TTC549 (cell line): ENCODE results near the gene NEURL2.
"Not testable (repeated sequence)": the region's sequence is repeated elsewhere in the genome, so short reads cannot be mapped to it uniquely, and the experiment has no call there.

Experiments
- FAIRE-seq: peaks from 2 replicates; lab custom pipeline; 2012; peaks lifted over from hg19 to GRCh38; lab: Jason Lieb, UNC

NEURL2 gene

GRCh38 chr20:45898285-45898684 is 7.3 kb upstream of the NEURL2 start:
- no peak for FAIRE-seq

DNA sequence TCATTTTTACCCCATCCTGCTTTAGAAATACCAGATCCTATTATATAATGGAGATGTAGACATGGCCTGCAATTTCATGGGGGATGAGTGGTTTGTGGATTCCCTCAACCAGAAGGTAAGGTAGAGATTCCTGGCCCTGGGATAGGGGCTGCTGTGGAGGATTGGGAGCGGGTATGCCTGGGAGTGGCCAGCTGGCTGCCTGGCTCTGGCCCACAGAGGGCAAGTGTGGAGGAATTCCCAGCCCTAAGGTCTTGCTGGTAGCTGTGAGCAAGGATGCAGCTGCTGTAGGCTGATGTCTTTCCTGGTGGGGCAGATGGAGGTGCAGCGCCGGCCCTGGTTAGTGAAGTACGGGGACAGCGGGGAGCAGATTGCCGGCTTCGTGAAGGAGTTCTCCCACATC is 6.7 kb upstream of the NEURL2 start:
- FAIRE-seq: no peak

GRCh38 chr20:45897289-45897688 is 6.3 kb upstream of the NEURL2 start:
- no peak for FAIRE-seq

DNA sequence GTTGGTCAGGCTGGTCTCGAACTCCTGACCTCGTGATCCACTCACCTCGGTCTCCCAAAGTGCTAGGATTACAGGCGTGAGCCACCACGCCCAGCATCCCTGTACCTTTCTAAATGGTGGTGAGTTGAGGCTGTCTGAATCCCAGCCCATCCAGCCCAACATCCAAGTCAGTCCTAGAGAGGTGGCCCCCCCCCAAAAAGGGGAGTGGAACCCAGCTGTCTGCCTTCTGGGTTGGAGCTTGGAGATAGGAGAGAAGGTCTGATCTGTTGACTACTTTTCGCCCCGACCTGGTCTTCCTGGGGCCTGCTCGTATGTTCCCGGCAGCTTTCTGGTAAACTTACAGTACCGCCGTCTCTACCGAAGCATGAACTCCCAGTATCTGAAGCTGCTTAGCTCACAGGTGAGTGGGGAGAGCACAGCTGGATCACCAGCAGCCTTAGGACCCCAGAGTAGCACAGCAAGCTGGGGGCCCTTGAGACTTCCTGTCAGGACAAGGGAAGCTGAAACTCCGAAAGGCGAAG is 5.7 kb upstream of the NEURL2 start:
- FAIRE-seq: no peak

DNA sequence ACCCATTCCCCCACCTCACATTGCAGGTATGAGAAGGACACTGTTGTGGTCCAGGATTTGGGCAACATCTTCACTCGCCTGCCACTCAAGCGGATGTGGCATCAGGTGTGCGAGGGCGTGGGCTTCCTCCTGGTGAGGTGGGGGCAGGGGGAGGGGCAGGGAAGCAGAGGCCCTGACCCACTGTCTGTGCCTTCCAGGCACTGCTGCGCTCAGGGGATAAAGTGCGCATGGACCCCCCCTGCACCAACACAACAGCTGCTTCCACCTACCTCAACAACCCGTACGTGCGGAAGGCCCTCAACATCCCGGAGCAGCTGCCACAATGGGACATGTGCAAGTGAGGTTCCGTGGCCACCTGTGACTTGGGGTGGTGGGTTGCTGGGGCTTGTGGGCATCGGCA is 3.8 kb upstream of the NEURL2 start:
- FAIRE-seq: no peak

- FAIRE-seq: no peak
These were observed 2.8 kb upstream of the NEURL2 start for GRCh38 chr20:45893831-45894230.

DNA sequence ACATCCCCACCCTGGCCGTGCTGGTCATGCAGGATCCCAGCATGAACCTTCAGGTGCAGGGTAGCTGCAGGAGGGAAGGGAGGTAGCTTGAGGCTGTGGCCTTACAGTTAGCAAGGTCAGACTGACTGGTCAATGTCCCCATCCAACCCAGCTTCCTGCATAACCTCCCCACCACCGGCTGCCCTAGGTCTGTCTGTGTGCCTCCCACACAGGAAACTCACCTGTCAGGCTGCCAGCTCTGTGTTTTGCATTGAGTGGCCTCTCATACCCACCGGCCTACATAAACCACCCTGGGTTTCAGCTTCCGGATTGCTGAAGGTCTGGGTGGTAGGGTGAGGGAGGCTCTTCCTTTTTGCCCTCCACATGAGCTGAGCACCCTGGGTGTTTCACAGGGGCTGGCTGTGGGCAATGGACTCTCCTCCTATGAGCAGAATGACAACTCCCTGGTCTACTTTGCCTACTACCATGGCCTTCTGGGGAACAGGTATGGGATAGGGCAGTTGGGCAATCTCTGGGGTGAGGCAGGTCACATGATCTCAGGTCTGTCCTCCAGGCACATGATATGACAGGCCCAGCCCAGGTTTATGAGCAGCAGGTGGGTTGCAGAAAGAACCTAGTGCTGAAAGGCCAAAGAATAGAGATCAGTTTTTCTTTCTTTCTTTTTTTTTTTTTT is 2.0 kb upstream of the NEURL2 start:
- FAIRE-seq: no peak

DNA sequence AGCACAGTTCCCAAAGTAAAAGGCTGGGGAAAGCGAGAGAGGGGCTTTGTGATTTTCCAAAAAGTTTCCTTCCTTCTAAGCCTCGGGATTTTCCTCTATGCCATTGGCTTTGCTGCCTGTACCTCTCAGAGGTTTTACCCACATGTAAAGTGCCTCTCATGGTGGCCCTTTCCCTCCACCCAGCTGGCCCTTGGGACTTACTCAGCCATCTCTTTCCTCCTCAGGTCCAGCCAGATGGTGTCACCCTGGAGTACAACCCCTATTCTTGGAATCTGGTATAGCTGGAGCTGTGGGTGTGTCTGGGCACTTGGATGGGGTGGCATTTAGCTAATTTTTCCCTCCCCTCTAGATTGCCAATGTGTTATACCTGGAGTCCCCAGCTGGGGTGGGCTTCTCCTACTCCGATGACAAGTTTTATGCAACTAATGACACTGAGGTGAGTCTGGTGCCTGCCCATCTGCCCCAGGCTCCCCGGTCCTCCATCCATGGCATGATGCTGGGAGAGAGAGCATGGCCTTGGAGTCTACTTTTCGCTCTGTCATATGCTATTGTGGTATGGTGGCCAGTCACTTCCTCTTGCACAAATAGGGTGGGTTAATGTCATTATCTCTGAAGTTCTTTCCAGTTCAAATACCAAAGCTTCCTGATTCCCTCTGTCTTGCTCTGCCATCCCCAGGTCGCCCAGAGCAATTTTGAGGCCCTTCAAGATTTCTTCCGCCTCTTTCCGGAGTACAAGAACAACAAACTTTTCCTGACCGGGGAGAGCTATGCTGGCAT is 1.2 kb upstream of the NEURL2 start:
- no peak for FAIRE-seq

GRCh38 chr20:45890077-45890984 is 677 bp downstream of the NEURL2 start:
- FAIRE-seq: no peak

- no peak for FAIRE-seq
These were observed 2.3 kb downstream of the NEURL2 start for GRCh38 chr20:45888681-45889080.

DNA sequence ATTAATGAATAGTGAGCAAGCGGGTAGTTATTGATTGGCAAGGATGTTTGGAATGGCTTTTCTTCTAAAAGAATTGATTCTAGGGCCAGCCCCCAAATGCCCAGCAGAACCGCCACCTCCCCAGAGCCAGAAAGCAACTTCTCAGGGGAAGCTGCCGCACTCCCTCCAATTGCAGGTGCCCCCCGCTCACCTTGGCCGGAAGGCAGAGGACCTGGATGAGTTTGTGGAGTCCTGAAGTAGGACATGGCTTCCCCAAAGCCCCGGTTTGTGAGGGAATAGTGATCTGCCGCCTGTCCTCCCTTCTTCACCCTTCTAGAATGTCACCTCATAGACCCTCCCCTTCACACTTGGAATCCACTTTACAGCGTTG is 3.7 kb downstream of the NEURL2 start, which contains the start of gene SPATA25:
Gene SPATA25 (minus strand): TSS at position 277 of the 370 bp plus-strand sequence. CDS start 32 bp downstream, at position 245.
- no peak for FAIRE-seq

DNA sequence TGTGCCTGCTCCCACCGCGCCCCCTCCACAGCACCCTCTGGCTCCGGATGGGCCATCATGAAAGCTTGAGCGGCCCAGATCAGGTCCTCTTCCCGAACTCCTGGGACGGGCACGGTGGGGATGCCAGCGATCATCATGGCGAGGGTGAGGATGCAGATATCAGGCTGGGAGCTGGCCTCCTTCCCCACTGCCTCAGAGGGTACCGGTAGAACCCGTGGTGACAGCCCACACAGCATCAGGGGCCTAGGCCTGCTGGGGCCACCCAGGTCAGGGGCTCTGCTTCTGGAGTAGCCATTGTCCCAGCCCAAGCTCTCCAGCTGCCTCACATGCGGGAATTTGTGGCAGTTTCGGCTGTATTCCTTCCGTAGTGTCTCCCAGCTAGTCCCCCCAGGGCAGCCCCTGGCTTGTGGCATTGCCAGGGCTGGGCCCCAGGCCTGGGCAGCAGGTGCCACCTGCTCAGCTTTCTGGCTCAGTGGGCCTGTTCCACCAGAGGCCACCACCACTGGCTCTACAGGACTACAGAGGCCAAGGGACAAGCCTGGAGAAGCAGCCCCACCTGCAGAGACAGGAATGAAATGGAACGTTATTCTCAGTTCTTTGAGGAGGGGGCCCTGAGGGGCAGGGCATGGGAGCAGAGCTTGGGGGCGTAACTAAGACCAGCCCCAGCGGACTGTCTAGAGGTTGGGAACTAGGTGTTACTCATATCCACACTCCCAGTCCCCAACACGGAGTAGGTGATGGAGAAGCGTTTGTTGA is 4.2 kb downstream of the NEURL2 start:
- FAIRE-seq: no peak

DNA sequence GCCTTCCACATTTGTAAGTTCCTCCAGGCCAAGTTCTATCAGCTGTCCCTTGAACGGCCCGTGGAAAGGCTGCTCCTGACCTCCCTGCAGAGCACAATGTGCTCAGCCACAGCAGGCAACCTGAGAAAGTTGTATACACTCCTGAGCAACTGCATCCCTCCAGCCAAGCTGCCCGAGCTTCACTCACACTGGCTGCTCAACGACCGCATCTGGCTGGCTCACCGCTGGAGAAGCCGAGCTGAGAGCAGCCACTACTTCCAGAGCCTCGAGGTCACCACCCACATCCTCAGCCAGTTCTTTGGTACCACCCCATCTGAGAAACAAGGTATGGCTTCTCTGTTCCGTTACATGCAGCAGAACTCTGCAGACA is 7.9 kb downstream of the NEURL2 start:
- FAIRE-seq: no peak

GRCh38 chr20:45882469-45883099 is 8.4 kb downstream of the NEURL2 start:
- FAIRE-seq: no peak

DNA sequence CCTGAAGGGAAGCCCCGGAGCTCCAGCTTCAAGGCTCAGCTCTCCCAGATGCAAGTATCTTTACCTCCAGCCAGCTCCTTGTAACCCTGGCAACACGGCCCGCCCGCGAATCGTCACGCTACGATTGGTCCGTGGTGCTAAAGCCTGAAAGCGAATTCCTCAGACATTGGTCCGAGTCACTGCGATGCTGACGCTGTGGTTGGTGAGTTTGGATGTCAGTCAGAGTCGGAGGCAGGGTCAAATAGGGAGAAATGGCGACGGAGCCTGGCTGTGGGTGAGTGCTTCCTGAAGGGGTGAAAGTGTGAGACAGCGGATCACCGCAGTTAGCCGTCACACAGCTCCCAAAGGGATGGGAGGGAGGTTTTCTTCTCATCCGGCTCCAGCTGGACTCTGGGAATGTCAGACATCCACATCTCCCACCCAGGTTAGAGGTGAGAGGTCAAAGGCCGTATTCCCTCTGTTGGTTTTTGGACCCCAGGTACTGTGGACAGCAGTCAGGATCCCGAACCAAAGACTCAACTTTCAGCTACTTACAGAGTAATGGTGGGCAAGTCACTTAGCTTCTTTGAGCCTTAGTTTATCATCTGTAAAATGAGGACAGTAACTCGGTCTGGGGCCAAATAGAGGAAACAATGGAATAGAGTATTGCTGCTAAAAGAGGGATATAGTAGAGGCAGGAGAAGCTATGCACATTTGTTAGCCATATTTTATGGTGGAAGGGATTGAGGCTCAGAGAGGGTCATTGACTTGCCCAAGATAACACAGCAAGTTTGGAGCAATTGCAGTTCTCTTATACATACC is 9.8 kb downstream of the NEURL2 start, which contains the start of gene ZSWIM1:
Gene ZSWIM1 (plus strand): TSS at position 240 of the 801 bp plus-strand sequence. CDS start 1,366 bp downstream, outside the sequence.
- FAIRE-seq: peak; percentile 88

DNA sequence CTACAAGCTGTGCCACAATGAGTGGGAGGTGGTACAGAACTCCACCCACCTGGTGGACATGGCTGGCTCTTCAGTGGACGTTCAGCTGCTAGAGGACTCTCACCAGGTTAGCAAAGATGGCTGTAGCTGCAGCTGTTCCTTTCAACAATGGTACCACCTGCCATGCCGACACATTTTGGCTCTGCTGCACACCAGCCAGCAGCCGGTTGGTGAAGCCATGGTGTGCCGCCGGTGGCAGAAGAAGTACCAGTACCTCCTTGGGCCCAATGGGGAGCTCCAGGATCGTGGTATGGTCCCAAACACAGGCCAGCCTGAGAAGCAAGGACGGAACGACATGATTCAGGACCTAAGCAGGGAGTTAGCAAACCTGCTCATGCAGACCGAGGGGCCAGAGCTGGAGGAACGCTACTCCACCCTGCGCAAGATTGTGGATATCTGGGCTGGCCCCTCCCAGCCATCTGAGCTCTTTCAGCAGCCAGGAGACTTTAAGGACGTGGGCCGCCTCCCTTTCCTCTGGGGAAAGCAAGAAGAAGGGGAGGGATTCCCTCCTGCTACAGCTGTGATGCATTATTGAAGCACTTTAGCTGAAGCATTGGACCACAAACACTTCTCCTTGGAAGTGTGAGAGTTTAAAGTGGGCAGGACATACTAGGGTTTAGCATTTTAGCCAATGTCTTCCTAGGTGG is 12.8 kb downstream of the NEURL2 start:
- no peak for FAIRE-seq

DNA sequence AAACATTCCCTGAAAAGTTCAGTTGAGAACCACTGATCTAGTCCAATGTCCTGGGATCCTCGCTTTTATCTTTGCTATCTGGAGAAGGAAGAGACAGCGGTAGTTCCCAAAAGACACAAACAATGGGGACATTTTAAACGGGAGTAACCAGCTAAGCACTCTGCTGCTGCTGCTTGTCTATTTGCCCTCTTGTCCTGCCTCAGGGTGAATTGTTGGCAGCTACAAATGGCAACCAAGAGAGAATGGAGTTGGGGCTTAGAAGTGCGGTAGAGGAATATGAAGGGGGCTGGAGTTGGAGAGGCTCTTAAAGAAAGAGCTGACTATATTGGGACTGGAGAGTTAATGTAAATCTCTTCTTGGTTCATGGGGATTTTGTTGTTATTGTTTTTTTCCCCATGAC is 16.4 kb downstream of the NEURL2 start:
- FAIRE-seq: no peak

DNA sequence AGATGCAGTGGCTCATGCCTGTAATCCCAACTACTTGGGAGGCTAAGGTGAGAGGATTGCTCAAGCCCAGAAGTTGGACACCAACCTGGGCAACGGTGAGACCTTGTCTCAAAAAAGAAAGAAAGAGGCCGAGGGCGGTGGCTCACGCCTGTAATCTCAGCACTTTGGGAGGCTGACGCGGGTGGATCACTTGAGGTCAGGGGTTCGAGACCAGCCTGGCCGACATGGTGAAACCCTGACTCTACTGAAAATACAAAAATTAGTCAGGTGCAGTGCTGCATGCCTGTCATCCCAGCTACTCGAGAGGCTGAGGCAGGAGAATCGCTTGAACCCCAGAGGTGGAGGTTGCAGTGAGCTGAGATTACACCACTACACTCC is 16.9 kb downstream of the NEURL2 start:
- FAIRE-seq: not testable (repeated sequence)

DNA sequence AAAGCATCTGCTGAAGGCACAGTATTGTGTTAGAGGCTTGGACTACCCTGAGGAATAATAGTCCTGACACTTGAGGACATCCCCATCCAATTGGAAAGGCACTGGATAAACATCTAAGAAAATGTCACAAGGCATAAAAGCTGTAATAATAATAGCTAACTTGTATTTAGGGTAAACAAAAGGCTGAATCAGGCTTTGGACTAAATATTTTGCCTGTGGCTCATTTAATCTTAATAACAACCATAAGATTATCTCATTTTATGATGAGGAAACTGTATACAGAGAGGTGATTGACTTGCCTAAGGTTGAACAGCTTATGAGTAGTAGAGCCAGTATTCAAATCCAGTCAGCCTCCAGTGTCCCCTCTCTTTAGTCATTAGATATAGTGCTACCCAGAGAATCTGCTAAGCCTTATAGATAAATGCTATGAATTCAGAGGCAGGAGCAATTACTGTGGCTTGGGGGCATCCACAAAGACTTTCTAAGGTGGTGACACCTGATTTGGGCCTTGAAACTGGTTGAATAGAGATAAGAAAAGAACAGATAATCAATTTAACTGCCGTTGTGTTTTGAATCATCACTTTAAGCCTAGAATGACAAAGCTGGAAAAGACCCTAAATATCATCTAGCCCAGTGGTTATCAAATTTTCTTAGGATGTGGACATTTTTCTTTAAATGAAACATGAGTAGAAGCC is 17.5 kb downstream of the NEURL2 start:
- FAIRE-seq: no peak
